SK-N-SH treated with all-trans-retinoic acid at 6 μM for 48 hours (cell line): ENCODE results near the gene RNASEH1.
"Not testable (repeated sequence)": the region's sequence is repeated elsewhere in the genome, so short reads cannot be mapped to it uniquely, and the experiment has no call there.

Source experiments
- ATAC-seq: fragments of 200-7000 bp; cut with Tn5 transposase; 3 replicates; pipeline ENCODE4 v1.9.1; 2020; ENCODE audit warnings: mild to moderate bottlenecking, moderate library complexity
- ISL1 ChIP-seq: fragments of 250-450 bp; sonication (Bioruptor Pico); IDR thresholded peaks from 2 replicates; pipeline ENCODE4 v2.1.2; 2022; ENCODE audit warnings: mild to moderate bottlenecking, moderate library complexity
- PATZ1 ChIP-seq: fragments of 250-450 bp; sonication (Bioruptor Pico); IDR thresholded peaks from 2 replicates; pipeline ENCODE4 v1.8.0; 2020; ENCODE audit warnings: mild to moderate bottlenecking, moderate library complexity, borderline replicate concordance
- ZFP30 ChIP-seq: fragments of 450-650 bp; formaldehyde crosslinking; IDR thresholded peaks from 2 replicates; pipeline ENCODE4 v1.5.0; 2022; ENCODE audit warnings: mild to moderate bottlenecking, moderate library complexity

RNASEH1 gene

GRCh38 chr2:3498783-3499394 is 59.2 kb downstream of the RNASEH1 start:
- TF ChIP-seq ISL1 (CRISPR knock-in tag) (no peak), ZFP30 (no peak), PATZ1 (CRISPR knock-in tag) (no peak)
- ATAC-seq = no peak

GRCh38 chr2:3496708-3497080 is 61.4 kb downstream of the RNASEH1 start:
- ATAC-seq = not testable (repeated sequence)
